ENCODE data around the gene DIAPH3.

DNA sequence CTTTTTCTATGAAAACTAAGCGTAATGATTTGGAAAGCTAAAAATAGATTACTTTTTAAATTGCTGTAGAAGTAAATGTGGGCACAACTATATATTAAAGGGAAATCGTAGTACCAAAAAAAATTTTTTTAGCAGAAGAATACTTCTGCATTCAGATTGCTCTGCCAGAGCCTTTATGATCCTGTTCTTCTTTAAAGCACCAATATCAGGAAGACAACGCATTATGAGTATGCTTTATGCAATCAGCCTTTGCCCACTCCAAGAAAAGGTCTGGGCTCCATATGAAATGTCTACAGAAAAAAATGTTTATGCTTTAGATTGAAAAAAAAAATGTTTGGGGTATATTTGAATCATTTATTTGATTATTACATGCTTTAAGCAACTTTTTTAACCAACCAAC lies 137.4 kb downstream of the DIAPH3 start:
- TF ChIP-seq, protein P1, sequence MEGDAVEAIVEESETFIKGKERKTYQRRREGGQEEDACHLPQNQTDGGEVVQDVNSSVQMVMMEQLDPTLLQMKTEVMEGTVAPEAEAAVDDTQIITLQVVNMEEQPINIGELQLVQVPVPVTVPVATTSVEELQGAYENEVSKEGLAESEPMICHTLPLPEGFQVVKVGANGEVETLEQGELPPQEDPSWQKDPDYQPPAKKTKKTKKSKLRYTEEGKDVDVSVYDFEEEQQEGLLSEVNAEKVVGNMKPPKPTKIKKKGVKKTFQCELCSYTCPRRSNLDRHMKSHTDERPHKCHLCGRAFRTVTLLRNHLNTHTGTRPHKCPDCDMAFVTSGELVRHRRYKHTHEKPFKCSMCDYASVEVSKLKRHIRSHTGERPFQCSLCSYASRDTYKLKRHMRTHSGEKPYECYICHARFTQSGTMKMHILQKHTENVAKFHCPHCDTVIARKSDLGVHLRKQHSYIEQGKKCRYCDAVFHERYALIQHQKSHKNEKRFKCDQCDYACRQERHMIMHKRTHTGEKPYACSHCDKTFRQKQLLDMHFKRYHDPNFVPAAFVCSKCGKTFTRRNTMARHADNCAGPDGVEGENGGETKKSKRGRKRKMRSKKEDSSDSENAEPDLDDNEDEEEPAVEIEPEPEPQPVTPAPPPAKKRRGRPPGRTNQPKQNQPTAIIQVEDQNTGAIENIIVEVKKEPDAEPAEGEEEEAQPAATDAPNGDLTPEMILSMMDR (conservative IDR thresholded peaks at IDR 0.05; ENCODE audit: low read depth, low read length) = no peak
- TF ChIP-seq POLR2A (IDR thresholded peaks at IDR 0.05; ENCODE audit: low read depth, low read length) (no peak), MXI1 (IDR thresholded peaks at IDR 0.05; ENCODE audit: borderline replicate concordance, low read depth, low read length) (no peak), RFX5 (IDR thresholded peaks at IDR 0.05; ENCODE audit: low read depth, low read length) (no peak), CHD1 (IDR thresholded peaks at IDR 0.05; ENCODE audit: low read depth, low read length) (no peak), MAZ (IDR thresholded peaks at IDR 0.05; ENCODE audit: borderline replicate concordance, low read depth, low read length) (no peak), SMC3 (IDR thresholded peaks at IDR 0.05; ENCODE audit: low read depth, low read length) (no peak), RAD21 (IDR thresholded peaks at IDR 0.05; ENCODE audit: low read length) (no peak), MAFK (IDR thresholded peaks at IDR 0.05; ENCODE audit: low read depth, low read length) (no peak), BHLHE40 (IDR thresholded peaks at IDR 0.05; ENCODE audit: low read depth, low read length) (no peak)
- TF ChIP-seq, protein P2, sequence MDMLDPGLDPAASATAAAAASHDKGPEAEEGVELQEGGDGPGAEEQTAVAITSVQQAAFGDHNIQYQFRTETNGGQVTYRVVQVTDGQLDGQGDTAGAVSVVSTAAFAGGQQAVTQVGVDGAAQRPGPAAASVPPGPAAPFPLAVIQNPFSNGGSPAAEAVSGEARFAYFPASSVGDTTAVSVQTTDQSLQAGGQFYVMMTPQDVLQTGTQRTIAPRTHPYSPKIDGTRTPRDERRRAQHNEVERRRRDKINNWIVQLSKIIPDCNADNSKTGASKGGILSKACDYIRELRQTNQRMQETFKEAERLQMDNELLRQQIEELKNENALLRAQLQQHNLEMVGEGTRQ (IDR thresholded peaks at IDR 0.05; ENCODE audit: low read depth, low read length) = no peak
- TF ChIP-seq, protein P3, sequence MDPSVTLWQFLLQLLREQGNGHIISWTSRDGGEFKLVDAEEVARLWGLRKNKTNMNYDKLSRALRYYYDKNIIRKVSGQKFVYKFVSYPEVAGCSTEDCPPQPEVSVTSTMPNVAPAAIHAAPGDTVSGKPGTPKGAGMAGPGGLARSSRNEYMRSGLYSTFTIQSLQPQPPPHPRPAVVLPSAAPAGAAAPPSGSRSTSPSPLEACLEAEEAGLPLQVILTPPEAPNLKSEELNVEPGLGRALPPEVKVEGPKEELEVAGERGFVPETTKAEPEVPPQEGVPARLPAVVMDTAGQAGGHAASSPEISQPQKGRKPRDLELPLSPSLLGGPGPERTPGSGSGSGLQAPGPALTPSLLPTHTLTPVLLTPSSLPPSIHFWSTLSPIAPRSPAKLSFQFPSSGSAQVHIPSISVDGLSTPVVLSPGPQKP (IDR thresholded peaks at IDR 0.05; ENCODE audit: borderline replicate concordance, low read depth, low read length) = no peak
